IgD-negative memory B cell (primary cell): Measurements from ENCODE around the gene USP6NL. TPM values are rescaled to one million over a fixed set of nuclear protein-coding genes. Genes with fewer than 3 reads are reported as not detected.

Source experiments
- polyA plus RNA-seq: library from polyadenylated mRNA; unstranded; fragments of 300-500 nt; fragmentation: Illumina TruSeq; gene quantifications from one replicate; pipeline ENCODE4 v1.2.3, GENCODE V29; 2021

USP6NL gene
- polyA plus RNA-seq, 1 donor from 2014 or later: 39.3 TPM

Other genes with a start within 250 kb of the USP6NL start
- 0.73 TPM for gene ECHDC3, start 130.7 kb upstream of the USP6NL start, polyA plus RNA-seq
- gene PROSER2, start 211.7 kb upstream of the USP6NL start, polyA plus RNA-seq: not detected